ENCODE data around the gene SNRNP48.

DNA sequence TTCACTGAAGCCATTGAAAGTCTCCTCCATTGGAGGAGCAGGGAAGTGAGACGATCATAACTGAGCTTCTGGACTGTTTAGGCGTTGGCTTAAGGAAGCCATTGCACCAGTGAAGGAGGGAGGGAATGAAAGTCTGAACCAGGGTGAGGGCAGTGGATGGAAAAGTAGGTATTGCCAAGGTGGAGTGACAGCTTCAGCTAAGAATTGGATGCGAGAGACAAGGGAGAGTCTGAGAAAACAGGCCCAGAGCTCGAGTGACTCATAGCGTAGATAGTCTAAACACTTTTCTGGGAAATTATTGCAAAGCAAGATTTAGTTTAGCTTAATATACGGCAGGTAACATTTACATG is 44.0 kb upstream of the SNRNP48 start:
- no peak for TF ChIP-seq SPI1 (IDR thresholded peaks at IDR 0.05; ENCODE audit: low read depth, low read length)
- TF ChIP-seq POLR2A (IDR thresholded peaks at IDR 0.05; ENCODE audit: low read depth, low read length), result no peak
- TF ChIP-seq TAF1 (IDR thresholded peaks at IDR 0.05; ENCODE audit: low read depth, low read length), result no peak
- no peak for TF ChIP-seq POLR2AphosphoS5 (IDR thresholded peaks at IDR 0.05; ENCODE audit: low read depth, low read length)

All from GM12891 (cell line).